Measurements from ENCODE around the gene OR9Q1.

DNA sequence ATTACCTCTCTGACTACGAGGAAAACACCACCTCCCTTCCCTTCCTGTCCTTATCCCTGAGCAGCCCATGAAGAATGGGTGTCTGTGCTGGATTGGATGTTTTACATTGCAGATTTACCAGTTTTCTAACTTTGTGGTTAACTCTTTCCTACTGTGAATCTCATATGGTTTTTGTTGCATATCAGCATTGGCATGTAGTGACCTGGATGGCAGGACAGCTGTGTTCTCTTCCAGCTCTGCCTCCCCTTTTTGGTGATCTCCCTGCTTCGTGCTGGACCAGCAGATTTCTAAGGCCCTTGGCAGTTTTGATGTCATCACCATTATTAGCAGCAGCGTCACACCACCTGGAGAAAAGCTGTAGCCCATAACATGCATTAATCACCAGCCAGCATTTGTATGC, 33.8 kb downstream of the OR9Q1 start:
- TF ChIP-seq, protein P1, sequence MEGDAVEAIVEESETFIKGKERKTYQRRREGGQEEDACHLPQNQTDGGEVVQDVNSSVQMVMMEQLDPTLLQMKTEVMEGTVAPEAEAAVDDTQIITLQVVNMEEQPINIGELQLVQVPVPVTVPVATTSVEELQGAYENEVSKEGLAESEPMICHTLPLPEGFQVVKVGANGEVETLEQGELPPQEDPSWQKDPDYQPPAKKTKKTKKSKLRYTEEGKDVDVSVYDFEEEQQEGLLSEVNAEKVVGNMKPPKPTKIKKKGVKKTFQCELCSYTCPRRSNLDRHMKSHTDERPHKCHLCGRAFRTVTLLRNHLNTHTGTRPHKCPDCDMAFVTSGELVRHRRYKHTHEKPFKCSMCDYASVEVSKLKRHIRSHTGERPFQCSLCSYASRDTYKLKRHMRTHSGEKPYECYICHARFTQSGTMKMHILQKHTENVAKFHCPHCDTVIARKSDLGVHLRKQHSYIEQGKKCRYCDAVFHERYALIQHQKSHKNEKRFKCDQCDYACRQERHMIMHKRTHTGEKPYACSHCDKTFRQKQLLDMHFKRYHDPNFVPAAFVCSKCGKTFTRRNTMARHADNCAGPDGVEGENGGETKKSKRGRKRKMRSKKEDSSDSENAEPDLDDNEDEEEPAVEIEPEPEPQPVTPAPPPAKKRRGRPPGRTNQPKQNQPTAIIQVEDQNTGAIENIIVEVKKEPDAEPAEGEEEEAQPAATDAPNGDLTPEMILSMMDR (conservative IDR thresholded peaks at IDR 0.05), result no peak
- TF ChIP-seq ZFX (IDR thresholded peaks at IDR 0.05), result no peak

All from C4-2B (cell line).